Heart left ventricle (tissue), 16 donors: ENCODE data around the gene SCLY. TPM values are rescaled to one million over a fixed set of nuclear protein-coding genes. Genes with fewer than 3 reads are reported as not detected.

ENCODE experiments used
- ATAC-seq, 4 donors: fragments of 200-7000 bp; cut with Tn5 transposase; one replicate each; pipeline ENCODE4 v1.9.1; 2020 to 2022; ENCODE audit warnings: moderate library complexity in 4 of 4, mild to moderate bottlenecking in 3 of 4, moderate number of reproducible peaks in 1 of 4
- DNase-seq, 5 donors: peaks; one replicate each; pipeline ENCODE4 v3.0.0-alpha.2; 2020
- H3K27ac ChIP-seq, 12 donors: fragments of 200-600 bp; sonication (generic) in 4 of 12; one replicate each; pipeline versions ENCODE4 v1.5.0 to v1.8.0; 2016 to 2022; ENCODE audit warnings: mild to moderate bottlenecking in 2 of 12
- H3K27me3 ChIP-seq, 9 donors: fragments of 200-600 bp; sonication (generic) in 2 of 9; one replicate each; pipeline versions ENCODE4 v1.5.1 to v1.8.0; 2016 to 2022; ENCODE audit warnings: mild to moderate bottlenecking in 3 of 9
- H3K36me3 ChIP-seq, 9 donors: fragments of 200-600 bp; sonication (generic) in 2 of 9; one replicate each; pipeline versions ENCODE4 v1.5.0 to v1.8.0; 2018 to 2022; ENCODE audit warnings: mild to moderate bottlenecking in 2 of 9
- H3K4me1 ChIP-seq, 12 donors: fragments of 200-600 bp; sonication (generic) in 4 of 12; one replicate each; pipeline versions ENCODE4 v1.5.0 to v1.8.0; 2016 to 2022; ENCODE audit warnings: mild to moderate bottlenecking in 3 of 12
- H3K4me3 ChIP-seq, 12 donors: fragments of 200-600 bp; sonication (generic) in 4 of 12; one replicate each; pipeline versions ENCODE4 v1.5.0 to v1.8.0; 2017 to 2022; ENCODE audit warnings: mild to moderate bottlenecking in 9 of 12, moderate library complexity in 4 of 12
- H3K9me3 ChIP-seq, 12 donors: fragments of 200-600 bp; sonication (generic) in 4 of 12; one replicate each; pipeline versions ENCODE4 v1.5.0 to v1.8.0; 2016 to 2022; ENCODE audit warnings: mild to moderate bottlenecking in 1 of 12
- CTCF ChIP-seq, 12 donors: fragments of 200-600 bp; sonication (generic) in 4 of 12; IDR thresholded peaks; one replicate each; pipeline versions ENCODE4 v1.5.0 to v1.8.0; 2018 to 2022; ENCODE audit warnings: antibody characterized with exemption in 12 of 12, mild to moderate bottlenecking in 5 of 12
- POLR2A ChIP-seq, 2 donors: fragments of 450-650 bp; IDR thresholded peaks; one replicate each; pipeline ENCODE4 v1.6.1; 2017; ENCODE audit warnings: antibody characterized with exemption in 2 of 2, mild to moderate bottlenecking in 2 of 2, moderate library complexity in 2 of 2
- WGBS, 4 donors: extraction: QIAGEN DNeasy Blood & Tissue Kit in 2 of 4; methylation state at CpG; one replicate each; pipeline versions ENCODE4 v1.1.5 to v1.1.7; 2013 to 2018; 5-methylcytosine and 5-hydroxymethylcytosine counted together
- intact Hi-C, 10 donors: fragments of 100-400 bp; cut with DNase I; formaldehyde crosslinking; loops; one replicate each; pipeline versions ENCODE4 v1.11.1 to v1.14.2; 2022
- polyA plus RNA-seq, 2 donors: library from polyadenylated mRNA; stranded (reverse); fragments of 200-250 nt; gene quantifications; one replicate each; pipeline ENCODE4 v1.2.3, GENCODE V29; 2013
- total RNA-seq, 9 donors: library from RNA; depleted of rRNA in 2 of 9; stranded (reverse); fragments of >200 nt in 2 of 9; fragmentation: NEBNext Ultra II Directional in 3 of 9; extraction: Animal tissue kit (Norgen Biotek cat#: 25700) in 3 of 9; gene quantifications; one replicate each; pipeline versions ENCODE4 v1.1.0 to v1.2.4, GENCODE V29; 2016 to 2023
- donor health status: ischemic (EF 13 %, LVEDD 7.1; RV severe dilation, severe dysfunction).
- donor health status: healthy with polysubstance abuse.
- donor health status: DM: no; HTN: yes; CAD: no.
- donor health status: DM: no; HTN: no; CAD: no.
- donor health status: ischemic (EF 25% LVEDD 6.9; RV normal size, moderate dysfunction).
- donor health status: ischemic (EF 25% LVEDD 5.7; RV mildly dilated, moderate dysfunction).
- donor health status: healthy.
- donor health status: DM: yes; HTN: yes; CAD: no.
- donor health status: ischemic (EF 35%, LVEDD 5.7; RV mildly dilated, moderate dysfunction).
- donor health status: nonischemic (EF 11% LVEDD 7.7; RV severe dilation, severe dysfunction).
- donor health status: DM: yes; HTN: yes; CAD: no.
- donor health status: PGD.
- donor health status: ischemic (EF 29% LVEDD 5.4; RV normal size, mild dysfunction).
- donor health status: nonischemic (EF 23%, LVEDD 6.1; RV moderate dilation, normal function).

Gene SCLY
- total and polyA plus RNA-seq, 11 donors = 6.9 to 21.2 (median 10.6) TPM

- 96 to 98% (median 97%) methylated on average over 6 of the region's 6 CpGs for WGBS, 4 donors
- H3K4me1 ChIP-seq = peaks cover 0 to 7% (median 0%) of the 10 kb centered on the region in 12 donors
- no peak for TF ChIP-seq POLR2A (IDR thresholded peaks at IDR 0.05)
- no peak for TF ChIP-seq CTCF (IDR thresholded peaks at IDR 0.05)
- H3K9me3 ChIP-seq = peaks cover 0 to 12% (median 0%) of the 10 kb centered on the region in 12 donors
- DNase-seq (no peak), ATAC-seq (no peak)
- H3K27me3 ChIP-seq = no peaks in the 10 kb centered on the region
- H3K36me3 ChIP-seq = peaks cover 0 to 68% (median 53%) of the 10 kb centered on the region in 9 donors
- no peak overlapping the region for H3K27ac ChIP-seq
- no peak overlapping the region for H3K4me3 ChIP-seq
- intact Hi-C loops = no loop called here
Observed at GRCh38 chr2:238043851-238044250, 16.9 kb upstream of the SCLY start.

GRCh38 chr2:238045575-238045974, 15.2 kb upstream of the SCLY start:
- ATAC-seq (no peak), DNase-seq (no peak)
- Histone ChIP-seq H3K36me3 (peaks cover 0 to 51% (median 41%) of the 10 kb centered on the region in 9 donors), H3K4me1 (peaks cover 0 to 7% (median 0%) of the 10 kb centered on the region in 12 donors), H3K9me3 (peaks cover 0 to 13% (median 0%) of the 10 kb centered on the region in 12 donors), H3K4me3 (no peak overlapping the region), H3K27ac (no peak overlapping the region), H3K27me3 (no peaks in the 10 kb centered on the region)
- intact Hi-C loops = no loop called here
- TF ChIP-seq CTCF (IDR thresholded peaks at IDR 0.05) (no peak), POLR2A (IDR thresholded peaks at IDR 0.05) (no peak)

GRCh38 chr2:238046725-238047270, 14.0 kb upstream of the SCLY start:
- 87 to 94% (median 91%) methylated on average over 2 of the region's 2 CpGs for WGBS, 4 donors
- Histone ChIP-seq H3K27ac (no peak overlapping the region), H3K27me3 (no peaks in the 10 kb centered on the region), H3K4me3 (no peak overlapping the region), H3K9me3 (peaks cover 0 to 13% (median 0%) of the 10 kb centered on the region in 12 donors), H3K36me3 (peaks cover 0 to 38% (median 31%) of the 10 kb centered on the region in 9 donors), H3K4me1 (peaks cover 0 to 7% (median 0%) of the 10 kb centered on the region in 12 donors)
- intact Hi-C loops = no loop called here
- DNase-seq (no peak), ATAC-seq (no peak)
- no peak for TF ChIP-seq POLR2A (IDR thresholded peaks at IDR 0.05)
- TF ChIP-seq CTCF (IDR thresholded peaks at IDR 0.05) = no peak

GRCh38 chr2:238053191-238053776, 7.5 kb upstream of the SCLY start:
- ATAC-seq (no peak), DNase-seq (no peak)
- H3K4me3 ChIP-seq = no peak overlapping the region
- intact Hi-C loops = no loop called here
- H3K27ac ChIP-seq = no peak overlapping the region
- WGBS, 4 donors = 89 to 94% (median 93%) methylated on average over 2 of the region's 2 CpGs
- H3K27me3 ChIP-seq = no peaks in the 10 kb centered on the region
- no peak for TF ChIP-seq CTCF (IDR thresholded peaks at IDR 0.05)
- no peak for TF ChIP-seq POLR2A (IDR thresholded peaks at IDR 0.05)
- peaks cover 0 to 3% (median 0%) of the 10 kb centered on the region in 12 donors for H3K4me1 ChIP-seq
- peaks cover 0 to 8% (median 0%) of the 10 kb centered on the region in 12 donors for H3K9me3 ChIP-seq
- H3K36me3 ChIP-seq = no peaks in the 10 kb centered on the region
